Transverse colon (tissue), 4 donors: ENCODE measurements around the gene HECW1. TPM values are rescaled to one million over a fixed set of nuclear protein-coding genes. Genes with fewer than 3 reads are reported as not detected.

Experiments used
- DNase-seq: peaks from one replicate; pipeline ENCODE4 v3.0.0-alpha.2; 2019
- H3K27ac ChIP-seq, 4 donors: fragments of 200-600 bp; sonication (generic); 2 replicates each; pipeline ENCODE4 v1.5.1; 2016 to 2018; ENCODE audit warnings: inconsistent platforms in 4 of 4
- H3K27me3 ChIP-seq: fragments of 200-600 bp; sonication (generic); 2 replicates; pipeline ENCODE4 v1.5.1; 2017; ENCODE audit warnings: inconsistent platforms
- H3K36me3 ChIP-seq, 4 donors: fragments of 200-600 bp; sonication (generic); 2 replicates each; pipeline ENCODE4 v1.5.1; 2017 to 2019; ENCODE audit warnings: inconsistent platforms in 4 of 4
- H3K4me1 ChIP-seq, 4 donors: fragments of 200-600 bp; sonication (generic); 2 replicates each; pipeline ENCODE4 v1.5.1; 2017 to 2020; ENCODE audit warnings: inconsistent platforms in 4 of 4
- H3K4me3 ChIP-seq, 4 donors: fragments of 200-600 bp; sonication (generic); 1 replicate in 1 of 4; 2 replicates in 3 of 4; pipeline versions ENCODE4 v1.5.1 to v1.6.1; 2017 to 2019; ENCODE audit warnings: inconsistent platforms in 4 of 4
- H3K9me3 ChIP-seq, 2 donors: fragments of 200-600 bp; sonication (generic); 2 replicates each; pipeline ENCODE4 v1.5.1; 2017 to 2019; ENCODE audit warnings: inconsistent platforms in 2 of 2
- CTCF ChIP-seq, 5 experiments: fragments of 200-600 bp in 3 of 5; fragments of 450-650 bp in 2 of 5; sonication (generic) in 3 of 5; IDR thresholded peaks; 1 replicate in 2 of 5; 2 replicates in 3 of 5; pipeline ENCODE4 v1.5.1; 2016 to 2017; ENCODE audit warnings: antibody characterized with exemption in 5 of 5, inconsistent platforms in 3 of 5, mild to moderate bottlenecking in 2 of 5, moderate library complexity in 1 of 5
- EP300 ChIP-seq: sonication (generic); formaldehyde crosslinking; IDR thresholded peaks from one replicate; pipeline ENCODE4 v1.6.1; 2017; ENCODE audit warnings: antibody characterized with exemption, low read depth
- POLR2A ChIP-seq: fragments of 450-650 bp; IDR thresholded peaks from one replicate; pipeline ENCODE4 v1.6.1; 2016; ENCODE audit warnings: antibody characterized with exemption, mild to moderate bottlenecking, moderate library complexity
- POLR2AphosphoS5 ChIP-seq, 3 donors: sonication (generic); formaldehyde crosslinking; IDR thresholded peaks; one replicate each; pipeline ENCODE4 v1.6.1; 2016; ENCODE audit warnings: antibody characterized with exemption in 3 of 3
- WGBS, 2 donors: methylation state at CpG; one replicate each; pipeline ENCODE4 v1.1.5; 2018; ENCODE audit warnings: low coverage in 1 of 2; 5-methylcytosine and 5-hydroxymethylcytosine counted together
- in situ Hi-C, 4 donors: fragments of 200-750 bp; cut with MboI; loops; one replicate each; pipeline versions ENCODE4 v1.15.0 to v1.15.1; 2017; ENCODE audit warnings: low sequenced_read_pairs in 3 of 4, low pct_ligation_motif_present in 1 of 4, low pct_unique_long_range_greater_than_20kb in 1 of 4
- intact Hi-C: fragments of 100-400 bp; cut with DNase I; formaldehyde crosslinking; loops from one replicate; pipeline ENCODE4 v1.15.1; 2023; ENCODE audit warnings: low total_unique reads
- total RNA-seq, 4 donors: library from RNA; depleted of rRNA; stranded (reverse); fragments of >200 nt; gene quantifications; one replicate each; pipeline ENCODE4 v1.1.0, GENCODE V29; 2016

The HECW1 gene
- total RNA-seq, 4 donors from 2014 or later: 1.1 to 1.4 TPM; not detected in 2

GRCh38 chr7:43240565-43240964 lies 128.1 kb downstream of the HECW1 start:
- DNase-seq: no peak
- no peaks in the 10 kb centered on the region for H3K36me3 ChIP-seq
- intact Hi-C loops (no loop called here), in situ Hi-C loops (no loop called here)
- no peaks in the 10 kb centered on the region for H3K4me1 ChIP-seq
- no peak overlapping the region for H3K4me3 ChIP-seq
- 71% methylated on average over 6 of the region's 6 CpGs; no CpG with 5 or more reads in 1 of the 2 donors for WGBS, 2 donors
- H3K9me3 ChIP-seq: no peaks in the 10 kb centered on the region
- TF ChIP-seq POLR2A (no peak), POLR2AphosphoS5 (IDR thresholded peaks at IDR 0.05) (no peak), CTCF (IDR thresholded peaks at IDR 0.05) (no peak), EP300 (no peak)
- no peaks in the 10 kb centered on the region for H3K27me3 ChIP-seq
- H3K27ac ChIP-seq: no peak overlapping the region

GRCh38 chr7:43242628-43243255 lies 130.3 kb downstream of the HECW1 start:
- no peak overlapping the region for H3K4me3 ChIP-seq
- in situ Hi-C loops (no loop called here), intact Hi-C loops (no loop called here)
- no peak for TF ChIP-seq EP300
- no peaks in the 10 kb centered on the region for H3K9me3 ChIP-seq
- WGBS, 2 donors: 86 to 91% methylated on average over 6 to 13 of the region's 13 CpGs
- no peak overlapping the region for H3K27ac ChIP-seq
- H3K27me3 ChIP-seq: no peaks in the 10 kb centered on the region
- H3K4me1 ChIP-seq: no peaks in the 10 kb centered on the region
- no peaks in the 10 kb centered on the region for H3K36me3 ChIP-seq
- no peak for DNase-seq

- TF ChIP-seq EP300 (no peak), CTCF (IDR thresholded peaks at IDR 0.05) (no peak), POLR2AphosphoS5 (IDR thresholded peaks at IDR 0.05) (no peak), POLR2A (no peak)
- Histone ChIP-seq H3K9me3 (no peaks in the 10 kb centered on the region), H3K4me1 (peaks cover 0 to 3% (median 1%) of the 10 kb centered on the region in 4 donors), H3K27me3 (no peaks in the 10 kb centered on the region), H3K36me3 (no peaks in the 10 kb centered on the region), H3K27ac (no peak overlapping the region), H3K4me3 (no peak overlapping the region)
- in situ Hi-C loops (no loop called here), intact Hi-C loops (no loop called here)
- DNase-seq: no peak
- WGBS, 2 donors: 88% methylated on average over 3 of the region's 3 CpGs; no CpG with 5 or more reads in 1 of the 2 donors
Measured at GRCh38 chr7:43244232-43244631, 131.8 kb downstream of the HECW1 start.

- Histone ChIP-seq H3K27ac (no peak overlapping the region), H3K4me3 (no peak overlapping the region), H3K4me1 (peaks cover 0 to 9% (median 3%) of the 10 kb centered on the region in 4 donors), H3K9me3 (no peaks in the 10 kb centered on the region), H3K27me3 (no peaks in the 10 kb centered on the region), H3K36me3 (no peaks in the 10 kb centered on the region)
- no peak for DNase-seq
- TF ChIP-seq CTCF (IDR thresholded peaks at IDR 0.05) (no peak), EP300 (no peak), POLR2AphosphoS5 (IDR thresholded peaks at IDR 0.05) (no peak), POLR2A (no peak)
- 79% methylated on average over 6 of the region's 6 CpGs; no CpG with 5 or more reads in 1 of the 2 donors for WGBS, 2 donors
- in situ Hi-C loops: no loop called here
- intact Hi-C loops: no loop called here
Measured at GRCh38 chr7:43244784-43245183, 132.3 kb downstream of the HECW1 start.

GRCh38 chr7:43247757-43248156 lies 135.3 kb downstream of the HECW1 start:
- TF ChIP-seq POLR2A (no peak), EP300 (no peak), POLR2AphosphoS5 (IDR thresholded peaks at IDR 0.05) (no peak), CTCF (IDR thresholded peaks at IDR 0.05) (no peak)
- H3K36me3 ChIP-seq: no peaks in the 10 kb centered on the region
- no peak for DNase-seq
- H3K9me3 ChIP-seq: no peaks in the 10 kb centered on the region
- H3K4me1 ChIP-seq: peaks cover 0 to 16% (median 4%) of the 10 kb centered on the region in 4 donors
- H3K27ac ChIP-seq: no peak overlapping the region
- in situ Hi-C loops (no loop called here), intact Hi-C loops (no loop called here)
- no peaks in the 10 kb centered on the region for H3K27me3 ChIP-seq
- H3K4me3 ChIP-seq: no peak overlapping the region
